ENCODE data around the gene SFRP5. TPM values are rescaled to one million over a fixed set of nuclear protein-coding genes. Genes with fewer than 3 reads are reported as not detected.

The SFRP5 gene, protein sequence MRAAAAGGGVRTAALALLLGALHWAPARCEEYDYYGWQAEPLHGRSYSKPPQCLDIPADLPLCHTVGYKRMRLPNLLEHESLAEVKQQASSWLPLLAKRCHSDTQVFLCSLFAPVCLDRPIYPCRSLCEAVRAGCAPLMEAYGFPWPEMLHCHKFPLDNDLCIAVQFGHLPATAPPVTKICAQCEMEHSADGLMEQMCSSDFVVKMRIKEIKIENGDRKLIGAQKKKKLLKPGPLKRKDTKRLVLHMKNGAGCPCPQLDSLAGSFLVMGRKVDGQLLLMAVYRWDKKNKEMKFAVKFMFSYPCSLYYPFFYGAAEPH
- 2.2 TPM for polyA plus RNA-seq (2012; ENCODE audit: insufficient read depth, insufficient read length)

DNA sequence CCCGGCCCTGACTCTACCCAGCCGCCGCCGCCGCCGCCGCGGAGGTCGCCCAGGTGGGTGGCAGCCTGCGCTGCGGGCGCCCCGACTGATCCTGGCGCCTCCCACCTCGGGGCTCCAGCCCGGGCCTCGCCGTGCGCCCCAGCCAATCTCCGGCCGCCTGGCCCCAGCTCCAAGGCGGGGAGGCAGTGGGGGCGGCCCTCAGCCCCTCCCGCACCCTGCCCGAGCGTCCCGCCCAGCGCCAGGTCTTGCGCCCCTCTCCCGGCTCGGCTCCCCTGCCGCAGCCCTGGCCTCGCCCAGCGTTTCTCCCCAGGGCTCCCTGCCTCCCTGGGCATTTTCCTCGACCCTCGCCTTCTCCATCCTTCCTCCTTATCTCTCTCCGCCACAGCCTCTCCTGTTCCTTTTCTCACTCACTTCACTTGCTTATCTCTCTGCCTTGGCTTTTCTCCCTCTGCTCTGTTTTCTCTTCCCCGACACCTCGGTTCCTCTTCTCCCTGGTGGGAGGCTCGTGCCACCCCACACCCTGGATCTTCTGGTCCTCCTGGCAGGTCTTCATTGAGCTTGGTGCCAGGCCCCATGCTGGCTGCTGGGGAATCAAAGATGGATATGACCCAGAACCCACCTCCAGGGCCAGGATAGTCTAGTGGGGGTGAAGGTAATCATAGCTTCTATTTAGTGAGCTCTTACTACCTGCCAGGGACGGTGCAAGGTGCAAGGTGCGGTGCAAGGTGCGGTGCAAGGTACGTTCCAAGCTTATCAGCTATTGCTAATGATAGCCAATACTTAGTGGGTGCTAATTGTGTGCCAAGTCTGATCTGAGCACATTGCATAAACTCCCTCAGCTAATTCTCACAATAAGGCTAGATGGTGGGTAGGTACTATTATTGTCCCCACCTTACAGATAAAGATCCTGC is at the start of gene SFRP5:
Gene SFRP5, minus strand, starts transcription at position 87 of the 911 bp plus-strand sequence. CDS start 166 bp downstream, outside the sequence.
- no peak within 1 kb of the TSS for H3K4me3 ChIP-seq (ENCODE audit: low read length)

DNA sequence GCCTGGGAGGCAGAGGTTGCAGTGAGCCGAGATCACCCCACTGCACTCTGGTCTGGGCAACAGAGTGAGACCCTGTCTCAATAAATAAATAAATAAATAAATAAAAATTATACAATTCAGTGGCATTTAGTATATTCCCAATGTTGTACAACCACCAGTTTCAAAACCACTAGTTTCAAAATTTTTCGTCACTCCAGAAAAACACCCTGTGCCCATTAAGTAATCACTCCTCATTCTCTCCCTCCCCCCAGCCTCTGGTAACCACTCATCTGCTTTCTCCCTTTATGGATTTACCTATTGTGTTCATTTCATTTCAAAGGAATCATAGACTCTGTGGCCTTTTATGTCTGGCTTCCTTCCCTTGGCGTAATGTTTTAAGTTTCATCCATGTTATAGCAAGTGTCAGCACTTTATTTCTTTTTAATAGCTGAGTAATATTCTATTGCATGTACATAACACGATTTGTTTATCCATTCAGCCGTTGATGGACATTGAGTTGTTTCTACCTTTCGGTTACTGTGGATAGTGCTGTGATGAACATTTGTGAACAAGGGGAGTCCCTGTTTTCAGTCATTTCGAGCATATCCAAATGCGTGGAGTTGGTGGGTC is 48.4 kb upstream of the SFRP5 start:
- DNase-seq (ENCODE audit: low read depth, low spot score), result no peak
- H3K4me3 ChIP-seq (ENCODE audit: low read length), result no peak overlapping the region

More for the DNA sequence above, at the start of gene SFRP5:
- DNase-seq (ENCODE audit: low read depth, low spot score), result no peak

DNA sequence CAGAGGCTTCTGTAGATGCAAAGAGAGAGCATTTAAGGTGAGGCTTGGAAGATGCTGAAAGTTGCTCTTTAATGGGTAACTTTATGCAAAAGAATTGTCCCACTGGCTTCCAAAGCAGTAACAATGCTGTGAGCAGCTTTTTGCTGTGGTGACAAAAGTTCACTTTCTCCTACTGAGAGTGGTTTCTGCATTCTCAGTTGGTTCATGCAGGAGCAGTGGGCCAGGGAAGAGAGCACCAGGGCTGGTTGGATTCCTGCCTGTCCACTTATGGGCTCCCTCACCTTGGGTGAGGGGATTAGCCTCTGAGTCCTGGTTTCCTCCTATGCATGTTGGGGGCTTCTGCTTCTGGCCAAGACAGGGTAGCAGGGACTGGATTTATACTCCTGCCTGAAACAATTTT is 46.8 kb upstream of the SFRP5 start:
- no peak overlapping the region for H3K4me3 ChIP-seq (ENCODE audit: low read length)

DNA sequence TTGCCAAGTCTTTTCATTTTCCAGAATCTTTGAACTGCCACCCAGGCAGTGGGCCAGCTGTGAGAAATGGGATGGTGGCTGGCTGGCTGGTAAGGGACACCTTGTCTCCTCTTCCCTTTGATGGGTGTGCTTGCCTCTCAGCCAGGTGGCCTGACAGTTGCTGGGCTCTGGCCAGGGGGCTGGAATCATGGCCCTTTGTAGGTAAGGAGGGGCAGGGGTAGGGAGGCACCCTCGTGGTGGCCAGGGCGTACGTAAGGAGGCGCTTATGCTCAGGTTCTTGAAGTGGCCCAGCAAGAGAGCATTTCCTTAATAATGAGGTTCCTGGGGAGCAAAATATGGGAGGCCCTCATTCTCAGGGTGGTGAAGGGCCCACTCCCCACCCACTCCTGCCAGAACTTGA is 44.8 kb upstream of the SFRP5 start:
- DNase-seq (ENCODE audit: low read depth, low spot score), result no peak
- H3K4me3 ChIP-seq (ENCODE audit: low read length), result no peak overlapping the region

More for the DNA sequence above, 46.8 kb upstream of the SFRP5 start:
- no peak for DNase-seq (ENCODE audit: low read depth, low spot score)

DNA sequence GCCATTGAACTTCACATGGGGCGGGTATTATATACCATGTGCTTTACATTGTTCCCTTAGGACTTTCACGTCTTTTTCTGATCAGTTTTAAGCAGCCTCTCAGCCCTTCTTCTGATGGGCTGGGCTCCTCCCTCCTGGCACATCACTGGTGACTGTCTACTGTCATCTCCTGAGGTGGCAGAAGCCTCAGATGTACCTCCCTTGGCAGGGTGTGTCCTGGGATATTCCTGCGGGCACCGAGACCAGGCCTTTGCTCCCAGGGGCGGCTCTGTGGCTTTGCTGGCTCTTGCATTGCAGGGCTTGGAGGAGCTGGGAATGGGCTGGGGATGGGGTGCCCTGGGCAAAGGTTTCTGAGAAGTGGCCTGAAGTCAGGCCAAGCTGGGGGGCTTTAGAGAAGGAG is 43.2 kb upstream of the SFRP5 start:
- no peak for DNase-seq (ENCODE audit: low read depth, low spot score)
- no peak overlapping the region for H3K4me3 ChIP-seq (ENCODE audit: low read length)

DNA sequence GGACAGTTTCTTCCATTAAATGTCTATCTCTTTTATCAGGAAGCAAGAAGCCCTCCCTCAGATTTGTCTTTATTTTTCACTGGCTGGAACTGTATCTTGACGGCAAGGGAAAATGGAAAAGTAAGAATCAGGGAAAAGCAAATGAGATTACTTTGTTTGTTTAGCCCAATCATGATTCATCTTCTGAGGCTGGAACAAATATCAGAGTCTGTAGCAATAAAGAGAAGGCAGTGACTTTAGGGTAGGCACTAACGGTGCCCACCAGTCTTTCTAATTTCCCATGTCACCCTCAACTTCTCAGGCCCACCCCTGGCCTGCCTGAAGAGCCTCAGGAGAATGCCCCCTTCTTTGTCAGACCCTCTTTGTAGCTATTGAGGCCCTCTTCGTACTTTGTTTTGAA is 41.5 kb upstream of the SFRP5 start:
- no peak for DNase-seq (ENCODE audit: low read depth, low spot score)
- H3K4me3 ChIP-seq (ENCODE audit: low read length), result no peak overlapping the region

DNA sequence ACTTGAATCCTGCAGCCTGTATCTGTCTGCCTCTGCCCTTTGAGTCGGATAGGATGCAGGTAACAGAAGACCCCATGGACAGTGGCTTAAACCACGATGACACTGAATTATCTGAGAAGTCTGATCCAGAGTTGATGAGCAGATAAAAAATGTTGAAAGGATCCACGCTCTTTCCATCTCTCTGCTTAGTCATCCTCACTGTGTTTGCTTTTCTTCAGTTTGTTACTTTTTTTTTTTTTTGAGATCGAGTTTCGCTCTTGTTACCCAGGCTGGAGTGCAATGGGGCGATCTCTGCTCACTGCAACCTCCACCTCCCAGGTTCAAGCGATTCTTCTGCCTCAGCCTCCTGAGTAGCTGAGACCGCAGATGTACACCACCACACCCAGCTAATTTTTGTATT is 40.9 kb upstream of the SFRP5 start:
- no peak for DNase-seq (ENCODE audit: low read depth, low spot score)
- no peak overlapping the region for H3K4me3 ChIP-seq (ENCODE audit: low read length)

DNA sequence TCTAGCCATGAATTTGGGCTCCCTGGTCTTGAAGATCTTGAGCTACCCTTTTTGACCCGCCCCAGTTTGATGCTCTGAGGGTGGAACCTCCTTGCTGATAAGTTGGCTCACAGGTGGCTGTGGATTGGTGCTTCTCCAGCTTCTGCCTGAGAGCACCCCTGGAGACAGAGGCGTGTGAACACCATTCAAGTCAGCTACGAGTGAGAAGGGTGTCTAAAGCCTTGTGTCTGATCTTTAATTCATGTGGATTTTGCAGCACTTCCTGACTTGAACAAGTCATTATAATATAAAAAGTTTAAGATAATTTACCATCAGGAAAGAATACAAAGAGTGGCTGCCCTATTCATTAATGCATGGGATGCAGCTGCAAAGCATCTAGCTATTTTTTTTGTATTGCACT is 40.2 kb upstream of the SFRP5 start:
- no peak overlapping the region for H3K4me3 ChIP-seq (ENCODE audit: low read length)

DNA sequence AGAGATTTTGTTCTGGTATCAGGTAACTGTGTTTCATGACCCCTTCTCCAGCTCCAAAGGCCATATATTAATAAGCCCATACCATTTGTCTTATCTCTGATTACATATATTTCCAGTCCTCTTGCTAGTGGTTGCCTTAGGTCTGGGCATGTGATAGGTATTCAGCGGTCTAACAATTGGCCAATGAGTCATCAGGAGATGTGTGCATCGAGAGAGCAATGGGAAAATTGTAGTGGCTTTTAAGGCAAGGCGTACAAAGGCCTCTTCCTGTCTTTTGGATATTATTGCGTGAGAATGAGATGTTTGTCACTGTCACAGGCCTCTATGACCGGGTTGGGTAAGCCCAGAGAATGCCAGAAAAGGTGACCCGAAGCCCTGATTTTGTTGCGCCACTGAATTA is 38.6 kb upstream of the SFRP5 start:
- no peak for DNase-seq (ENCODE audit: low read depth, low spot score)
- no peak overlapping the region for H3K4me3 ChIP-seq (ENCODE audit: low read length)

More for the DNA sequence above, 40.2 kb upstream of the SFRP5 start:
- DNase-seq (ENCODE audit: low read depth, low spot score), result no peak

DNA sequence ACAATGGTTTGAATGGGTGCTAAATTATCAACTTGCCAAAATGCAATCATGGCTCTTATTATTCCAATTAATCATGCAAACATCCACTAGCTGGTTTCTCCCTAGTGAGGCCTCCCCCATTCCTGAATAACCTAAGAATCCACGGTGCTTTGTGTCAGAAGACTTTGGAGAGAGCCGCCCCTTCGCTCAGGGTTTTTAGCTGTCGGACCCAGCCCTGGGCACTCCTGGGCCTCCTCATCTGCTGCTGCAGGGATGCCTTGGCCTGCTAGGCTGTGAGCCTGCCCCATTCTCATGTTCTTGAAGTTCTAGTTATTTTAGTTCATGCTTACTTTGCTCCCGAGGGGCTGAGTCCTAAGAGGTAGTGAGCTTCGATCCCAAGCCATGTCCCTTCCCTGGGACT is 34.1 kb upstream of the SFRP5 start:
- no peak for DNase-seq (ENCODE audit: low read depth, low spot score)
- no peak overlapping the region for H3K4me3 ChIP-seq (ENCODE audit: low read length)

DNA sequence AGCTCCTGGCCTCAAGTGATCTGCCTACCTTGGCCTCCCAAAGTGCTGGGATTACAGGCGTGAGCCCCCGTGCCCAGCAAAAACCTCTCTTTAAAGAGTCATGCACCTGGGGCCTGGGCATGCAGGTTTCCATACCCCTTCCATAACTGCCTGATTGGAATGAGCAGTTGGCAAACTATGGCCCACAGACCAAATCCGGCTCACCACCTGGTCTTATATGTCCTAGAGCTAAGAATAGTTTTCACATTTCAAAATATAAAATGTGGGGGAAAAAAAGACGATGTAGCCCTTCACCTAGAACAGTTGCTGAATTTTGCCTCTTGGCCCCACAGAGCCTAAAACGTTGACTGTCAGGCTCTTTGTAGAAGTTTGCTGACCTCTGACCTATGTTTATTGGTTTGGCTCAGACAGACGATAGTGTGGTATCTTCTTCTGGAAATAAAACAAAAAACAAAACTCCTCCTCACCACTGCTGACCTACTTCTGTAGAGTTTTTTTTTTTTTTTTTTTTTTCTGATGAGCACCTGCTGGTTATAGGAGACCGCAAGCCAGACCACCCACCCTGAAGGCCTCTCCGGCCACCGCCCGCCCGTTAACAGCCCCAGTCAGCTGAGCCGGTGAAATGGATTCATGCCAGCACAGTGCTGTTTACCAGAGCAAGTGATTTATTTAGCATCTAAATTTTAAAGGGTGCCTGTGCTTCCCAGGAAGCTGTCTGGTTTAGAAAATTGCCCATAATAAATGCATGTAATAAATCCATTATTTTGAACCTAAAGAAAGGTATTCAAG is 33.5 kb upstream of the SFRP5 start:
- no peak for DNase-seq (ENCODE audit: low read depth, low spot score)
- no peak overlapping the region for H3K4me3 ChIP-seq (ENCODE audit: low read length)

DNA sequence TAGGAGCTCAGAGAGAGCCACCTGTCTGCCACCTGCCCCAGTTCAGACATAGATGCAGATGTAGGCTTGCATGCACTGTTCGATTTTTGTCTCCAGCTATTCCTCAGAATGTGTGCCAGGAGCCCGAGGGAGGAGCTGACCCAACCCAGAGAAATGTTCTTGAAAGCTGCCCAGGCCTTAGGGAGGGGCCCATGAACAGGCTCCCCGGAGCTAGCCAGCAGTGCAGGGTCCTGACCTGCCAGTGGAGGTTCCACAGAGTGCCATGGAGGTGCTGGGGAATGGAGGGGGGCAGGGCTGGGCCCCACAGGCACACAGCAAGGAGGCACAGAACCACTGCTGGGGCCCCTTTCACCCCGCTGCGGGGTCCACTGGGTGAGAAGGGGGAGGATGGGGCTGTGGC is 29.6 kb upstream of the SFRP5 start:
- H3K4me3 ChIP-seq (ENCODE audit: low read length), result no peak overlapping the region
- no peak for DNase-seq (ENCODE audit: low read depth, low spot score)

DNA sequence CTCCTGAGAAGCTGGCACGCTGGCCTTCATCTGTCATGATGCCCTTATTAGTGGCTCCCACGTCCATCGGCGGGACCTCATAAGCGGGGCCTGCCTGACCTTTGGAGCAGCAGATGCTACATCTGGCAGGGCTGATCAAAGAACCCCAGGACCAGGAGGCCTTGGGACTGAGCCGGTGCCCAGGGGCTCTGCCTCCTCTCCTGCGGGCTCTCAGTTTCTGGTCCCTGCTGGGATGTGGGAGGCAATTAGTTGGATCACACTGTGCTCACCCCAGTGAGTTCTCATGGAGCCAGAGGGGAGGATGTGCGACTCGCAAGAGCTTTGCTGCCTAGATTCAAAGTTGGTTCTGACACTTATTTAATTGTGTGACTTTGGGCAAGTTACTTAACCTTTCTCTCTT is 28.7 kb upstream of the SFRP5 start:
- DNase-seq (ENCODE audit: low read depth, low spot score), result no peak
- no peak overlapping the region for H3K4me3 ChIP-seq (ENCODE audit: low read length)

DNA sequence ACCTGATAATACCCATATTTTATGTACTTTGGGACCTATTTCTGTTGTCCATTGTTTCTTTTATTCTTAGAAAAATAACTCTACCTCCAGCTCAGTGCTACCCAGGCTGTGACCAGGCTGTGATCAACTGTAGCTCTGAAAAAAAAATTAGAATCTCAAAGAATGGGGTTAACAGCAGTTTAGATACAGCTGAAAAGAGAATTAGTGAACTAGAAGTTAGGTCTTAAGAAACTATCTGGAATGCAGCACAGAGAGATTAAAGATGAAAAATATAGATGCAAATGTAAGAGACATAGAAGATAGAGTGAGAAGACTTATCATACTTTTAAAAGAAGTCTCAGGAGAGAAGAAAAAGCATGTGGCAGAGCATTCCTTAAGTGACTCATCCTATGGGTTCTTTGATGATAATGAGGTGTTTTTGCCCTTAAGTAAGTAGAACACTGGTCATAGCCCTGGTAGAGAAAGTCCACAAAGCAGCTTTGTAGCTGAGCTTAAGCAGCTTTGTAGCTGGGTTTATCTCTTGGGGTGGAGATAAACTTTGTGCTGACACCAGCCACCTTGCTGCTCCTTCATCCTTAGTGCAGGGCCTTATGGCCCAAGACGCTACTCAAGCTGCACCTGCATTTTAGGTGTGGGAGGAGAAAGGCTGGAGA is 27.3 kb upstream of the SFRP5 start:
- no peak overlapping the region for H3K4me3 ChIP-seq (ENCODE audit: low read length)
- DNase-seq (ENCODE audit: low read depth, low spot score), result no peak

DNA sequence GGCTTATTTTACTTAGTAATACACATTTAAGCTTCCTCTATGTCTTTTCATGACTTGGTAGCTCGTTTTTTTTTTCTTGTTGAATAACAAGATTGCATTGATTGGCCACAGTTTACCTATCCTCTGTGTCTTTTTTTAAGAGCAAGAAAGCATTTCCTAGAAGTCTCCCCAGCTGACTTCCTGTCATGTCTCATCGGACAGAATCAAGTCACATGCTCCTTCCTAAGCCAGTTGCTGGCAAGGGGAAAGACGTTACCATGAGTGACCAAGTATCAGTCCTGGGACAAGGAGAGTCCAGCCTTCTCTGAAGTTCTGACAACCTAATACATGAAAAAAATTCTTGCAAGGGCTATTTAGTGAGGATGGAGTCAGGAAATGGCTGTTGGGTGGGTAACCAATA is 24.9 kb upstream of the SFRP5 start:
- peak overlapping the region; percentile 16; the same call in 1 of the 2 replicates for H3K4me3 ChIP-seq (ENCODE audit: low read length)
- peak; percentile 14 for DNase-seq (ENCODE audit: low read depth, low spot score)

DNA sequence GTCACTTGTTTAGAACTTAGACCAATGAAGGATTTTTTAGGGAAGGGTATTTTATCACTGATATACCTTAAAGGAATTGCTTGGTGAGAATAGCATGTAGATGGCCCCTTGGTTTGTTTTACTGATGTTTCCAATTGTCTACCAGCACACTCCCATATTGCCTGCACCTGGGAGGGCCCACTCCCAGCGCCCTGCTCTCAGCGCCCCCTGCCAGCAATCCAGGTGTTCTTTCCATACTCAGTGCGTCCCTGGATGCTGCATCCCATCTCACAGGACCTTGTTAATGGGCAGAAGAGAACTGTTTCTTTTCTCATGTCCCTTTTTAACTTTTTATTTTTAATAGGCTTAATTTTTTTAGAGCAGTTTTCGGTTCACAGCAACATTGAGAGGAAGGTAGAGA is 24.1 kb upstream of the SFRP5 start:
- H3K4me3 ChIP-seq (ENCODE audit: low read length), result no peak overlapping the region
- no peak for DNase-seq (ENCODE audit: low read depth, low spot score)

DNA sequence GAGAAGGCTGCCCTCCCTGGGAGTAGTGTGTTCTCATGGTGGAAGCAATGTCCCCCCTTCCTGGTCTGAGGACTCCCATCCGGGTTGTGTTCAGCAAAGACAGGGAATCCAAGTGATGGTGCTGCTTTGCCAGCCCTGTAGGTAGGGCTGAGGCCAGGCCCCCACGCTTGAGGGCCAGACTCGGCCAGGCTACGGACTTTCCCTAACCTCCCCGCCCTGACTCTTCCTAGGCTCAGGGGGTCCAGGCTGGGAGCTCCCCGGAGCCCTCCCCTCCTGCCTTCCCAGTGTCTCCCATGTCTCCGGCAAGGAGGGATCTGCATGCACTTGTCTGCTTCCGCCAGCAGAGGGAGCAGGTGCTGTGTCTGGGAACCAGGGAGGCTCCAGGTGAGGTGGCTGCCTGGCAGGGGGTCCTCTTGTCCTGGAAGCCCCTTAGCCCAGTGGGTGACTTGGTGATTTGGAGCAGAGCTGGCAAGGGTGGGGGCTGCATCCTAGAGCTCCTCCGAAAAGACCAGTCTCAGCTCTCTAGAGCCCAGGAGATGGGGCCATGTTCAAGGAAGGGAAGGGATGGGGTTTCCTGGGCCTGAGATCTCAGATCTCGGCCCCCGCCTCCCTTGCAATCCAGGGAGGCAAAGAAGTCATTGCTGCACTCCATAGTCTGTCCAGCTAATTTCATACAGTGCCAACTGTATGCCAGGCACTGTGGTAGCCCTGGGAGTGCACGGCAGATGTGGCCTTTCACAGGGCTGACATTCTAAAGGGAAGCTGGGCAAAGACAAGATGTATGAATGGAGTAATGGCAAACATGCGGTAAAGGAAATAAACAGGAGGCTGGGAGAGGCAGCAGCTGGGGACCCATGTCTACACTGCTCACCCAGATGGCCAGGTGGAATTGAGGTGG is 20.3 kb upstream of the SFRP5 start:
- no peak overlapping the region for H3K4me3 ChIP-seq (ENCODE audit: low read length)
- peak; percentile 31 for DNase-seq (ENCODE audit: low read depth, low spot score)
